B cell (primary cell): ENCODE measurements around the gene CDK2.

ENCODE experiments used
- EZH2 ChIP-seq: IDR thresholded peaks from 2 replicates; pipeline ENCODE4 v1.6.1; 2012; ENCODE audit warnings: borderline replicate concordance, low read depth, mild to moderate bottlenecking, moderate library complexity, low read length; ENCODE audit not compliant: insufficient read depth, poor library complexity, severe bottlenecking
- TF ChIP-seq, protein P1 (sequence below): fragments of 200-600 bp; IDR thresholded peaks from one replicate; pipeline ENCODE4 v1.8.0; 2022; ENCODE audit warnings: antibody characterized with exemption, mild to moderate bottlenecking

DNA sequence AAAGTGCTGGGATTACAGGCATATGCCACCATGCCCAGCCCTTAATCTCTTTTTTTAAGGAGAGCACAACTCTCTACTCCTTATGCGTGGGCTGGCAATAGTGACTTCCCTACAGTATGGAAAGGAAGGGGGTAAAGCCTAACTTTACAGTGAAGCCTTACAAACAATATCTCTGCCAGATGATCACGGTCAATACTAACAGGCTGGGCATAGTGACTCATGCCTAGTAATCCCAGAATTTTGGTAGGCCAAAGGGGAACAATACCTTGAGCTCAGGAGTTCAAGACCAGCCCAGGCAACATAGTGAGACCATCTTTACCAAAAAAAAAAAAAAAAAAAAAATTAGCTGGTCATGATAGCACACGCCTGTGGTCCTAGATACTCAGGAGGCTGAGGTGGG is 44.5 kb upstream of the CDK2 start:
- TF ChIP-seq, protein P1, sequence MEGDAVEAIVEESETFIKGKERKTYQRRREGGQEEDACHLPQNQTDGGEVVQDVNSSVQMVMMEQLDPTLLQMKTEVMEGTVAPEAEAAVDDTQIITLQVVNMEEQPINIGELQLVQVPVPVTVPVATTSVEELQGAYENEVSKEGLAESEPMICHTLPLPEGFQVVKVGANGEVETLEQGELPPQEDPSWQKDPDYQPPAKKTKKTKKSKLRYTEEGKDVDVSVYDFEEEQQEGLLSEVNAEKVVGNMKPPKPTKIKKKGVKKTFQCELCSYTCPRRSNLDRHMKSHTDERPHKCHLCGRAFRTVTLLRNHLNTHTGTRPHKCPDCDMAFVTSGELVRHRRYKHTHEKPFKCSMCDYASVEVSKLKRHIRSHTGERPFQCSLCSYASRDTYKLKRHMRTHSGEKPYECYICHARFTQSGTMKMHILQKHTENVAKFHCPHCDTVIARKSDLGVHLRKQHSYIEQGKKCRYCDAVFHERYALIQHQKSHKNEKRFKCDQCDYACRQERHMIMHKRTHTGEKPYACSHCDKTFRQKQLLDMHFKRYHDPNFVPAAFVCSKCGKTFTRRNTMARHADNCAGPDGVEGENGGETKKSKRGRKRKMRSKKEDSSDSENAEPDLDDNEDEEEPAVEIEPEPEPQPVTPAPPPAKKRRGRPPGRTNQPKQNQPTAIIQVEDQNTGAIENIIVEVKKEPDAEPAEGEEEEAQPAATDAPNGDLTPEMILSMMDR, result no peak
- TF ChIP-seq EZH2, result no peak
